ENCODE results near the gene UFL1.
"Not testable (repeated sequence)": the region's sequence is repeated elsewhere in the genome, so short reads cannot be mapped to it uniquely, and the experiment has no call there.

The UFL1 gene

DNA sequence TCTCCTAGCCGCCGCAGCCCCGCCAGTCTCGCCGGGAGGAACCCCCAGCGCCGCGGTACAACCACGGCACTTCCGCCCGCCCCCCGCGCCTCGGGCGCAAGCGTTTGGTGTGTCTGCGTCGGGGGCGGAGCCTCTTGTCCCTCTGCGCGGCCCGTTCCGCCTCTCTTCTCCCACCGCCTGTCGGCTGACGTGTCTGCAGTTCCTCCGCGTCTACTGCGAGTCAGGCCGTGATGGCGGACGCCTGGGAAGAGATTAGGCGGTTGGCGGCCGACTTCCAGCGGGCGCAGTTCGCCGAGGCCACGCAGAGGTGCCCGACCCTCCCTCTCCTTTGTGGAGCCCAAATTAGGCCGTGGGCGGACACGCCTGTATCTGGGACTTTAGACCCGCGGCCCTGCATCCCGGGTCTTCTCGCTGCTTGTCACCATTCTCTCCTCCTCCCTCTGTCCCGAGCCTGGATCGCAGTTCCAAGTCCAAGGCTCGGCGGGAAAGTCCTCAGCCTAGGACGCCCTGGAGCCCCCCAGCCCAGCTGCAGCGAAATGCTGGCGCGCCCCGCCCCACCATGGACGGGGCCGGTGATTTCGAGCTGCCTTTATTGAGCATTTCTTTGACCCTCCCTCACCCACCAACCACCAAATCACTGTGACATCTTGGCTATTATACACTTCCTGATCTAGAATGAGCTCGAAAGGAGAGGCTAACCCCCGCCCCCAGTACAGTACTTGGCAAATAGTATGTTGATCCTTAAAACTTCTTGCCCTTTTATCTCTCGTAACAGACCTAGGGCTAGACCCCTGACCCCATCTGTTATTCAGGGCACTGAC lies at the start of gene UFL1:
UFL1 (plus strand) TSS at position 163 of the 821 bp plus-strand sequence; CDS start at position 231, 68 bp downstream.
- in situ Hi-C loops (cut with HindIII; ENCODE audit: low sequenced_read_pairs), result no loop called here

DNA sequence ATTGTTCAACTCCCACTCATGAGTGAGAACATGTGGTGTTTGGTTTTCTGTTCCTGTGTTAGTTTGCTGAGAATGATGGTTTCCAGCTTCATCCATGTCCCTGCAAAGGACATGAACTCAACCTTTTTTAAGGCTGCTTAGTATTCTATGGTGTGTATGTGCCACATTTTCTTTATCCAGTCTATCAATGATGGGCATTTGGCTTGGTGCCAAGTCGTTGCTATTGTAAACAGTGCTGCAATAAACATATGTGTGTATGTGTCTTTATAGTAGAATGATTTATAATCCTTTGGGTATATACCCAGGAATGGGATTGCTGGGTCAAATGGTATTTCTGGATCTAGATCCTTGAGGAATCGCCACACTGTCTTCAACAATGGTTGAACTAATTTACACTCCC lies 49.3 kb upstream of the UFL1 start:
- in situ Hi-C loops (cut with HindIII; ENCODE audit: low sequenced_read_pairs), result not testable (repeated sequence)

DNA sequence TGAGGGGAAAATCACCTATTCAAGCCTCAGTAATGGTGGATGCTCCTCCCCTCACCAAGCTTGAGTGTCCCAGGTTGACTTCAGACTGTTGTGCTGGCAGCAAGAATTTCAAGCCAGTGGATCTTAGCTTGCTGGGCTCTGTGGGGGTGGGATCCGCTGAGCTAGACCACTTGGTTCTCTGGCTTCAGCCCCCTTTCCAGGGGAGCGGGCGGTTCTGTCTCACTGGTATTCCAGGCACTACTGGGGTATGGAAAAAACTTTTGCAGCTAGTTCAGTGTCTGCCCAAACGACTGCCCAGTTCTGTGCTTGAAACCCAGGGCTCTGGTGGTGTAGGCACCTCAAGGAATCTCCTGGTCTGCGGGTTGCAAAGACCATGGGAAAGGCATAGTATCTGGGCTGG lies 42.9 kb upstream of the UFL1 start:
- in situ Hi-C loops (cut with HindIII; ENCODE audit: low sequenced_read_pairs), result no loop called here

DNA sequence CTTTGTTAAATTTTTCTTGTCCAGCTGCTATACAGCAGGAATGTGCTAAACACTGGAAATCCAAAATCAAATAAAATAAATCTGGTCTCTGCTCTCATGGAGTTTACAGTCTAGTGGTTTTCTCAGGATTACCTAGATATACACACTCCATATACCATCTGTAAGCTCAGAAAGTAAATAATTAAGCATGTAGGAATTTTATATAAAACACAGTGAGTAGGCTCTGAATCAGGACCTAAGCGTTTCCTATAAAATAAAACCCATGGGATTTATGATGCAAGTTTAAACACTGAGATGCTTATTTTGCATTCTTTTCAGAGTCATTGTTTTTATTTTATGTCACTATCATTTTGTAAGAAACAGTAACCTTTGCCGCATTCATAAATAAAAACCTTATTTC lies 29.7 kb upstream of the UFL1 start:
- in situ Hi-C loops (cut with HindIII; ENCODE audit: low sequenced_read_pairs), result no loop called here

DNA sequence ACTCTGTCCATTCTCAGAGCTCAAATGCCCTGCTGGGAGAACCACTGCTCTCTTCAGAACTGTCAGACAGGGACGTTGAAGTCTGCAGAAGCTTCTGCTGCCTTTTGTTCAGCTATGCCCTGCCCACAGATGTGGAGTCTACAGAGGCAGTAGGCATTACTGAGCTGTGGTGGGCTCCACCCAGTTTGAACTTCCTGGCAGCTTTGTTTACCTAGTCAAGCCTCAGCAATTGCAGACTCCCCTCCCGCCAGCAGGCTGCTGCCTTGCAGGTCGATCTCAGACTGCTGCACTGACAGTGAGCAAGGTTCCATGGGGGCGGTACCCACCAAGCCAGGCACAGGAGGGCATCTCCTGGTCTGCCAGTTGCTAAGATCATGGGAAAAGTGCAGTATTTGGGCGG lies 21.8 kb upstream of the UFL1 start:
- in situ Hi-C loops (cut with HindIII; ENCODE audit: low sequenced_read_pairs), result no loop called here

DNA sequence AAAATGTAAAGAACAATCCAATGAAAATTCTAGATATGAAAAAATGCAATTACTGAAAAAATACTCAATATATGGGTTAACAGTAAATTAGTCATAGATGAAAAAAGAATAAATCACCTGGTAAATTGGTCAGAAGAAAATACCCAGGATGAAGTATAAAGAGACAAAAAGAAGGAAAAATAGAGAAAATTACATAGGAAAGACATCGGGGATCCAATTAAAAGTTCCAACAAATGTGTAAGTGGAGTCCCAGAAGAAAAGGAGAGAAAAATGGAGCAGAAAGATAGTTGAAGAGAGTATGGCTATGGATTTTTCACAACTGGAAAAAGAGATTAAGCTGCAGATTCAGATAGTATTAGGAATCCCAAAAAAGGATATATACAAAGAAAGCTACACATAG lies 18.7 kb upstream of the UFL1 start:
- in situ Hi-C loops (cut with HindIII; ENCODE audit: low sequenced_read_pairs), result no loop called here

DNA sequence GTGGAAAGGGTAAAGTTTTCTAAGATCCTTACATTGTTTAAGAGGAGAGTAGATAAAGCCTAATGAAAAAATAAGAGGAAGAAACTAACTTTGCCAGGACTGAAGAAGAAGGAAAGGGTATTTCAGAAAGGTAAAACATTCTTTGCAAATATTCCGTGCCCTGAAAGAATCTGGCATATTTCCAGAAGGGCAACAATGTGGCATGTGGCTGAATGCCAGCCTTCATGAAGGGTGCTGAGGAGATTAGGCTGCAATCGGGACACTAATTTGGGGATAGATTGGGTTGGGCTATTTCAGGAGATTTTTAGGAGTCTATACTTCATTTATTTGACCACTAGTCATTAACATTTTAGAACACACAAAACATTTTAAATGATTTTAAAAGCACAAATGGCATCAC lies 16.2 kb upstream of the UFL1 start:
- in situ Hi-C loops (cut with HindIII; ENCODE audit: low sequenced_read_pairs), result no loop called here

DNA sequence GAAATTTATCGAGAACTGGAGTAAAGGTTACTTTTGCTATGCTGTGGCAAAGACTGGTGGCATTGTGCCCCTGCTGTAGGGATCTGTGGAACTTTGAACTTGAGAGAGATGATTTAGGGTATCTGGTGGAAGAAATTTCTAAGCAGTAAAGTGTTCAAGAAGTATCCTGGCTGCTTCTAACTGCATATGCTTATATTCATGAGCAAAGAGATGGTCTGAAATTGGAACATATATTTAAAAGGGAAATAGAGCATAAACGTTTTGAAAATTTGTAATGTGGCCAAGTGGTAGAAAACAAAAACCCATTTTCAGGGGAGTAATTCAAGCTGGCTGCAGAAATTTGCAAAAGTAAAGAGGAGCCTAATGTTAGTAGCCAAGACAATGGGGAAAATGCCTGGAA lies 12.3 kb upstream of the UFL1 start:
- in situ Hi-C loops (cut with HindIII; ENCODE audit: low sequenced_read_pairs), result no loop called here

DNA sequence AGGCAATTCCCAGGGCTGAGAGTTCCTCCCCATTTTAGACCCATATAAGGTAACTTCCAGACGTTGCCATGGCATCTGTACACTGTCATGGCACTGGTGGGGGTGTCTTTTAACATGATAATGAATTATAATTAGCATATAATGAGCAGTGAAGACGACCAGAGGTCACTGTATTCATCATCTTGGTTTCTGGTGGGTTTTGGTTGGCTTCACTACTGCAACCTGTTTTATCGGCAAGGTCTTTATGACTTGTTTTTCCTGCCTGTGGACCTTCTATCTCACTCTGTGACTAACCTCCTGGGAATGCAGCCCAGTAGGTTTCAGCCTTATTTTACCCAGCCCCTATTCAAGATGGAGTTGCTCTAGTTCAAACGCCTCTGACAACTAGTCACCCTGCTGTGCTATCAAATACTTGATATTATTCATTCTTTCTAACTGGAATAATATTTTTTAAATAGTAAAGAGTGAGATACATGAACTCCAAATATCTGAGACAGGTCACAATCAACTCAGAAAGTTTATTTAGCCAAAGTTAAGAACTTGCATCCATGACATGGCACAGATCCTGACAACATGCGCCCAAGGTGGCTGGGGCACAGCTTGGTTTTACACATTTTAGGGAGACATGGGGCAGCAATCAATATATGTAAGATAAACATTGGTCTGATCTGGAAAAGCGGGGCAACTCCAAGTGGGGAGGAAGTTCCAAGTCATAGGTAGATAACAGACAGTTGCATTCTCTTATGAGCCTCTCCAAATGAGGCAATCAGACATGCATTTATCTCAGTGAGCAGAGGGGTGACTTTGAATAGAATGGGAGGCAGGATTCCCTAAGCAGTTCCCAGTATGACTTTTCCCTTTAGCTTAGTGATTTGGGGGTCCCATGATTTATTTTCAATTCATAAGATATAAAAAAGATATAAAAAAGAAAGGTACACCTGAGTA lies 1.2 kb upstream of the UFL1 start:
- in situ Hi-C loops (cut with HindIII; ENCODE audit: low sequenced_read_pairs), result no loop called here

DNA sequence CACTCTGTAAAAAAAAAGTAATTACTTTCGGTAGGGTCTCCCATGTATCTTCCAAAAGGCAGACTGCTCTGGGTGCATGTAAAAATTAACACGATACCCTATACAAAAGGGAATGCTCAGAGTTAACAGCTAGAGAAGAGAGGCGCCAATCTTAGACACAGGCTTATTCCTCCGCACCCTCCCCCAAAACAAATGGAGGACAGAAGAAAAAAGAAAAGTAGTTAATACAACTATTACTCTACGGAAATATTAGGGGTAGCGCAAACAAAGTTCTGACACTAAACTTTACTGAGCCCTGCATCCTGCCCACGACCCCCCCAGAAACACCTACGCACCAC lies 331 bp upstream of the UFL1 start:
- in situ Hi-C loops (cut with HindIII; ENCODE audit: low sequenced_read_pairs), result no loop called here

DNA sequence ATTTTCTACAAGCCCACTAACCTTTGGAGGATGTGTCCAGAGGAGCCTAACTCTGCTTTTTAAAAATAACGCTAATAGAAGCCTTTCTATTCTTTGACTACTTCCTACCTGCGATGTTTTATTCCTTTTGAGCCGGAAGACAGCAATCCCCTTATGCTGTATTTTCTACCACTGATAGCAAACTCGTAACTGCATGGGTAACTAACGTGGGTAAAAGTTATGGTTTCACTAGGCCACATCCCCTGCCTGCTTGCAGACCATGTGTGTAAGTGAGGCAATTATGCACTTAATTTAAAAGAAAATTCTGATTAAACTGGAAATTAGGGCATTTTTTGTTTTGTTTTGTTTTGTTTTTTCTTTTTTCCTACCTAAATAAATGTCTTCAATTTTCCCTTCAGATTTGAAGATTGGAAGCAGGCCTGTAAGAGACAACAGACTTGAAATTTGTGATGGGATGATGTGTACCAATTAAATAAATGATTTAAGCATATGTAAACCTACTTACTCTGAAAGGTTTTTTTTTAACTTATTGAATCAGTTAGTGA lies 931 bp downstream of the UFL1 start:
- in situ Hi-C loops (cut with HindIII; ENCODE audit: low sequenced_read_pairs), result no loop called here

DNA sequence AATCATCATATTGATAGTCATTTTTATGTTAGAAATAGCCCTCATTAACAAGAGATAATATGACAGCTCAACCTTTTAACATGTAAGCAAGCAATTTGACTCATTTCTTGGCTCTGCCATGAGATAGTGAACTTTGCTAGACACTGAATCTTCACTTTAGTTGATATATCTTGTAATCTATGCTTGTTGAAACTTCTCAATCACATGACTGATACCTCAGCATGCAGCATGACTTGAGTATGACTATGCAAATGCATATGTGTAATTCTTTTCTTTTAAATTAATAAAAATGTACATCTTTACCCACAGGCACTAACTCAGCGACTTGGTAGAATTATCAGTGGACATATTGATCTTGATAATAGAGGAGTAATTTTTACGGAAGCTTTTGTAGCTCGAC lies 6.6 kb downstream of the UFL1 start:
- in situ Hi-C loops (cut with HindIII; ENCODE audit: low sequenced_read_pairs), result no loop called here

DNA sequence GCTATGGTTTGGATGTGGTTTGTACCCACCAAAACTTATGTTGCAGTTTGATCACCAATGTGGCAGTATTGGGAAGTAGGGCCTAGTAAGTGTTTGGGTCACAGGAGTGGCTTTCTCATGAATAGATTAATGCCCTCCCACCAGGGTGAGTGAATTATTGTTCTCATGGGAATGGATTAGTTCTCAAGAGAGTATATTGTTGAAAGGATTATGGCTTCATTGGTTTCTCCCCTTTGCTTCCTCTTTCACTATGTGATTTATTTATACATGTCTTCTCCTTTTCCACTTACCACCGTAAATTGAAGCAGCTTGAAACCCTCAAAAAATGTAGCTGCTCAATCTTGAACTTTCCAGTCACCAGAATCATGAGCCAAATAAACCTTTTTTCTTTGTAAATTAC lies 10.8 kb downstream of the UFL1 start:
- in situ Hi-C loops (cut with HindIII; ENCODE audit: low sequenced_read_pairs), result no loop called here

DNA sequence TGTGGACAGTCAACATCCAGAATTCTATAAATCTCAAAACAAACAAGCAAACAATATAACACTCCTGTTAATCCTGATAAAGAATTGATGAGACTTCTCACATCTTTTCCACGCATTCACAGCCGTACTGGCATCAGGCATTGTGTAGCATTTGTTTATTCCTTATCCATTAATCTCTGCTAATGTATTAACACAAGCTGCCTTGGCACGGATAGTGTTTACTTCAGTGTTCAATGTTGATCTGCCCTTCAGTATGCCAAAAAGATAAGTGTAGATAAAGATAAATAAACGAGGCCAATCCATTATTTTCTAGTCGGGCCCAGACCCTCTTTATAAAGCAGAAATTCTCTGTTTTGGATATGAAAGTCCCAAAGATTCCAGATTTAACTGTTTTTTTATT lies 16.1 kb downstream of the UFL1 start:
- in situ Hi-C loops (cut with HindIII; ENCODE audit: low sequenced_read_pairs), result no loop called here

DNA sequence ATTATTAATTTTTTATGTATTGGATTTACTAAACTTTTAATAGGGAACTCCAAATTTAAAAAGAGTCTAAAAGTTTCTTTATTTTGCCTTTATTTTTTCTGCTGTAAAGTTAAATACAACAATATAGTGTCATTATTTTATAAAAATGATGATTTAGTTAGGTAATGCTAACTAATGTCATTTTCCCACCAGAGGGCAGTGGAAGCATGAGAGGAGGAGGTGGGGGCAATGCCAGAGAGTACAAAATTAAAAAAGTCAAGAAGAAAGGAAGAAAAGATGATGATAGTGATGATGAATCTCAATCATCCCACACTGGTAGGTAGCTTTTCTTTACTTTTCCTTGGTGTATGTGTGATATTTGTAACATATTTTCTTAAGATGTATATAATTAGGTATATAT lies 21.1 kb downstream of the UFL1 start:
- in situ Hi-C loops (cut with HindIII; ENCODE audit: low sequenced_read_pairs), result no loop called here

DNA sequence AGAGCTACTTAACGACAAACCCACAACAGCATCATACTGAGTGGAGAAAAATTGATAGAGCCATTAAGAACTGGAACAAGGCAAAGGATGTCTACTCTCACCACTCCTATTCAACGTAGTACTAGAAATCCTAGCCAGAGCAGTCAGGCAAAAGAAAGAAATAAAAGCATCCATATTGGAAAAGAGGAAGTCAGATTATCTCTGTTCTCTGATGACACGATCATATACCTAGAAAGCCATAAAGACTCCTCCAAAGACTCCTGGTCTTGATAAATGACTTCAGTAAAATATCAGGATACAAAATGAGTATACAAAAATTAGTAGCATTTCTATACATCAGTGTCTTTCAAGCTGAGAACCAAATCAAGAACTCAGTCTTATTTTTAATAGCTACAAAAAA lies 24.3 kb downstream of the UFL1 start:
- in situ Hi-C loops (cut with HindIII; ENCODE audit: low sequenced_read_pairs), result no loop called here

DNA sequence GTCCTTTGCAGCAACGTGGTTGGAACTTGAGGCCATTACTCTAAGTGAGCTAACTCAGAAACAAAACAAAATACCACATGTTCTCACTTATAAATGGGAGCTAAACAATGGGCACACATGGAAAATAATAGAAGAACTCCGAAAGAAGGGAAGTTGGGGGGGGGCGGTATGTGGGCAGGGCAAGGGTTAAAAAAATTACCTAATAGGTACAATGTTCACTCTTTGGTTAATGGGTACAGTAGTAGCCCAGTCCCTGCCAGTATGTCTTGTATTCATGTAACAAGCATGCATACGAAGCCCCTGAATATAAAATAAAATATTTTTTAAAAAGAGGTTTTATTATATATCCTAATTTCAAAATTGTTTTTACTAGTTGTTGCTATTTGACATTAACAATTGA lies 26.0 kb downstream of the UFL1 start:
- in situ Hi-C loops (cut with HindIII; ENCODE audit: low sequenced_read_pairs), result no loop called here

DNA sequence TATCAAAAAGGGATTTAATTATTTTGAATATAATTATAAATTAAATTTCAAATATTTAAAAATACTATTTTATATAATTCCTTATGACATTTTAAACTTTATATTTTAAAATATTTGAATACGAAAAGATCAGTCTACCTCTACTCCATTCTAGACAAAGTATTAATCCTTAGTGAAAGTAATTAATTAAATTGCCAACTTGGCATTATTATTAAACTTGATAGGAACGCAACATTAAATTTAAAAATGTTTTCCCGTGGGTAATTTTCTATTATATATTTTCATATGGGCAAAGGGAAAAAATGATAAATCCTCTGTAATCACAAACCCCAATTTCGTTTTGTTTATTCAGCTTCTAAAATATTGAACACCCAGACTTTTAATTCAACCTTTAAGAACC lies 33.0 kb downstream of the UFL1 start:
- in situ Hi-C loops (cut with HindIII; ENCODE audit: low sequenced_read_pairs), result no loop called here

DNA sequence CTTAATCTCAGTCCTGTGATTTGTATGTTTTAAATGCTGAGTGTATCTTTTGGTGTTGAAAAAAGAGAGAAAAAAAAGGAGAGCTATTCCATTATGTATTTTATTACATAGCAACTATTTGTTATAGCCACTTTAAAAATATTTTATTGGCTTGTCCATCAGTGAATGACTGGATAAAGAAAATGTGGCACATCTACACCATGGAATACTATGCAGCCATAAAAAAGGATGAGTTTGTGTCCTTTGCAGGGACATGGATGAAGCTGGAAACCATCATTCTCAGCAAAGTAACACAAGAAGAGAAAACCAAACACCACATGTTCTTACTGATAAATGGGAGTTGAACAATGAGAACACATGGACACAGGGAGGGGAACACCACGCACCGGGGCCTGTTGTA lies 38.1 kb downstream of the UFL1 start:
- in situ Hi-C loops (cut with HindIII; ENCODE audit: low sequenced_read_pairs), result not testable (repeated sequence)

DNA sequence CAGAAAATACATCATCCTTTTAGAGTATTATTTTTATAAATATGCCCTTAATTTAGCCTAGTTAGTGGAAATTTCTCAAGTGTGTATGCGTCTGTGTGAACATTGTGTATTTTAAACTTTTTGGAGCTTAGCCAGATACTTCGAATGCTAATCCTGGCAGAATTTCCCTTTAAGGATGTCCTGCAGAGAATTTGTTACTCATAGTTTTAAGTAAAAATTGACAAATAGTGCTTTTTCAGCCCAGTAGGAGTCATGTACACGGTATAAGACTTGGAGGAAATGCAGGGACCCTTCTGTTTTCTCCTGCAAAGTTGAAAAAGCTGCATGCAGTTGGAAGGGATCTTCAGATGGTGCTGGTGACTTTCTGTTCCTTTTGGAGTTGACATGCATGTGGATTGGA lies 41.3 kb downstream of the UFL1 start, which contains the start of gene FHL5:
FHL5 (plus strand) TSS at position 243 of the 400 bp plus-strand sequence. CDS start 40,486 bp downstream, outside the sequence.
- in situ Hi-C loops (cut with HindIII; ENCODE audit: low sequenced_read_pairs), result no loop called here

DNA sequence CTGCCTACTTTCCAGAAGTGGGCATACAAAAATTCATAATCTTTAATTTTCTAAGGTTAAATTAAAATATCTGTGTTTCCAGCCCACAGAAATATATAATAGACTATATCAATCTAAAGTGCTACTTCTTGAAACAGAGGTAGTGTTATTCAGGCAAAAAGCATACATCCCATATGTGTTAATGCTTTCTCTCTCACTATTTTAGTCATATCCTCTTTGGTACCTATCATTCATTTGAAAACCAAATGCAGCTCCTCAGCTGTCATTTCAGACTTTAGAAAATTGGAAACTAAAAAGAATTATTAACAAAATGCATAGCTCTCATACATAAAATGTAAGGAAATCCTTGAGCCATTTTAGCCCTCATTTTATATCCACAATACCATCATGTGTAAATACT lies 42.2 kb downstream of the UFL1 start:
- in situ Hi-C loops (cut with HindIII; ENCODE audit: low sequenced_read_pairs), result no loop called here

DNA sequence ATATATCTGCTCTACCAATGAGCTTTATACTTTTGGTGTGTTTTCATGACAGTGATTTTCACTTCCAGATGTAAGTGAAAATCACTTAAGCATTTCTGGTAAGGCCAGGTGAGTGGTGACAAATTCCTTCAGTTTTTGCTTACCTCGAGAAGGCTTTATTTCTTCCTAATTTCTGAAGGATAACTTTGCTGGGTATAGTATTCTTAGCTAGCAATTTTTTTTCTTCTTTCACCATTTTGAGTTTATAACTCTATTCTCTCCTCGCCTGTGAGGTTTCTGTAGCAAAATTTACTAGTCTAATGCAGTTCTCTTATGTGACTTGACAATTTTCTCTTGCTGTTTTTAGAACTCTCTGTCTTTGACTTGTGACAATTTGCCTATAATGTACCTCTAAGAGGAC lies 48.4 kb downstream of the UFL1 start:
- in situ Hi-C loops (cut with HindIII; ENCODE audit: low sequenced_read_pairs), result no loop called here

Data from endothelial cell of hepatic sinusoid (primary cell).